ENCODE measurements around the gene C7orf57. TPM values are rescaled to one million over a fixed set of nuclear protein-coding genes. Genes with fewer than 3 reads are reported as not detected.
"Not testable (repeated sequence)": the region's sequence is repeated elsewhere in the genome, so short reads cannot be mapped to it uniquely, and the experiment has no call there.

C7orf57 gene
- polyA plus RNA-seq (ENCODE audit: low read depth in 6 of 6) = not detected

DNA sequence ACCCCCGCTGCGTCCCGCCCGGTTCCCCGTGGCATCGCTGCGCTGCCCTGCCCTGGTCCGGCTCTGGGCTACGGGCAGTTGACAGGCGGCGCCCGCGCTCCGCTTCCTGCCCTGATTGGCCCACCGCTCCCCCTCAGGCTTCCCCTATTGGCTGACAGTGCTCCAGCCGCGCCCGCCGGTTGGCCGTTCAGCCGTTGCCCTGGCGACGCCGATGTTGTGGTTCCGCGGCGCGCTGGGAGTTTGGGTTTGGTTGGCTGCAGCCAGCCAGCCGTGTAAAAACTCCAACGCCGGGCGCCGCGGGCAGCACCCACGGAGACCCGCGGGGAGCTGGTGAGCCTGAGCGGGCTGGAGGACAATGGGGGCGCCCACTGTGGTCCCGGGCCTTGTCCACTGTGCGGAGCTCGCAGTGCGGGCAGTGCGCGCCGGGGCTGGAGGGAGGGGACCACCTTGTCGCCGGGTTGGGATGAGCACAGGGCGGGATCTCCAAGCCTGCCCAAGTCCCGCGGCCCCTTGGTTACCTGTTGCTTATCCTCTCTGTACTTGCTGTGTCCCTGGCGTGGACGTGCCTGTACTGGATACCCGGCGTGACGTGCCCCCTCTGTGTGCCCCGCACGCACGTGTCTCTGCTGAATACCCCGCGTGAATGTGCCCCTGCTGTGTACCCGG lies at the start of gene C7orf57:
C7orf57 (plus strand) TSS at position 243 of the 666 bp plus-strand sequence. CDS start 766 bp downstream, outside the sequence.
- H3K4me1 Mint-ChIP-seq = peaks cover 4 to 13% (median 9%) of the 10 kb centered on the region in 3 donors
- peaks cover 36 to 62% (median 36%) of the 10 kb centered on the region in 3 donors for H3K27me3 Mint-ChIP-seq
- DNase-seq (peak; percentile 75), ATAC-seq (ENCODE audit: low read depth in 2 of 2) (peak; percentile 89 to 94)
- peak within 1 kb of the TSS; percentile 11 to 88 (median 59) for H3K27ac Mint-ChIP-seq
- H3K9me3 Mint-ChIP-seq = peaks cover 0 to 2% (median 0%) of the 10 kb centered on the region in 7 donors
- peak within 1 kb of the TSS; percentile 75 to 90 (median 82) for H3K4me3 Mint-ChIP-seq
- no peaks in the 10 kb centered on the region for H3K36me3 Mint-ChIP-seq

DNA sequence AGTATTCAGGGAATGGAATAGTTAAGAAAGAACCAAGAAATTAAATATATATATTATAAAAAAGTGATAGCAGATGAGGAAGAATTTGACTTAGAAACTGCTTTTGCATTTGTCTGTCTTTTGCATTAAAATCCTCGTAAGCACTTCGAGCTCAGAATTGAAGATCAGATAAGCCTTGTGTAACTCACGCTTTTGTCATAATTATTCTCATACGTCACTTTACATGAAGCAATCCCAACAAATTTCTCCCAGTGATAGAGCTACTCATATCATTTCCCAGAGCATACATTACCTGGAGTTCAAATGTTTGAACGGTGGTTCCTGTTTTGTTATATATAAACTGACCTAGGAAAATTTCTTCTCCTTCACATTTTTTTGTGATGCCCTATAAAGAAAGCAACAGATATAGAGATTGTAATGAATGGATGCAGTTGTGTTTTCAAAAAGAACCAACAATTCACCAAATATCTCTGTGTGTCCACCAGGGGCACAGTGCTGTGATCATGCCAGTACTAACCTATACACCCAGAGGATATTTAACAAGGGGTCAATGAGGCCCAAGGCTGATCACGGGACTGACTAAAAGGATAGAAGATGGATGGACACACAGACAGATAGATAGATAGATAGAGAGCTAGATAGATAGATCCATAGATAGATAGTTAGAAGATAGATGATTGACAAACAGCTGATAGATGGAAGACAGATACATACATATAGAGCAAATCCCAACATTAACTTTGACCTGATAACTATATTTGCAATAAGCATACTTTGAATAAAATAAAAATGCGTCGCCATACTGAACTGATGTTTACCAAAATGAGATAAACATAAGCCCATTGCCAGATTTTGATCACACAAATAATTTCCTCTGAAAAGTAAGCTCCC lies 46.6 kb upstream of the C7orf57 start:
- peak overlapping the region in 1 of 8 donors; percentile 65 for H3K4me3 Mint-ChIP-seq
- H3K27ac Mint-ChIP-seq = peak overlapping the region in 1 of 6 donors; percentile 30
- DNase-seq (no peak), ATAC-seq (ENCODE audit: low read depth in 2 of 2) (no peak)
- H3K36me3 Mint-ChIP-seq = no peaks in the 10 kb centered on the region
- peaks cover 15 to 16% (median 15%) of the 10 kb centered on the region in 3 donors for H3K4me1 Mint-ChIP-seq
- H3K9me3 Mint-ChIP-seq = no peaks in the 10 kb centered on the region
- H3K27me3 Mint-ChIP-seq = no peaks in the 10 kb centered on the region

DNA sequence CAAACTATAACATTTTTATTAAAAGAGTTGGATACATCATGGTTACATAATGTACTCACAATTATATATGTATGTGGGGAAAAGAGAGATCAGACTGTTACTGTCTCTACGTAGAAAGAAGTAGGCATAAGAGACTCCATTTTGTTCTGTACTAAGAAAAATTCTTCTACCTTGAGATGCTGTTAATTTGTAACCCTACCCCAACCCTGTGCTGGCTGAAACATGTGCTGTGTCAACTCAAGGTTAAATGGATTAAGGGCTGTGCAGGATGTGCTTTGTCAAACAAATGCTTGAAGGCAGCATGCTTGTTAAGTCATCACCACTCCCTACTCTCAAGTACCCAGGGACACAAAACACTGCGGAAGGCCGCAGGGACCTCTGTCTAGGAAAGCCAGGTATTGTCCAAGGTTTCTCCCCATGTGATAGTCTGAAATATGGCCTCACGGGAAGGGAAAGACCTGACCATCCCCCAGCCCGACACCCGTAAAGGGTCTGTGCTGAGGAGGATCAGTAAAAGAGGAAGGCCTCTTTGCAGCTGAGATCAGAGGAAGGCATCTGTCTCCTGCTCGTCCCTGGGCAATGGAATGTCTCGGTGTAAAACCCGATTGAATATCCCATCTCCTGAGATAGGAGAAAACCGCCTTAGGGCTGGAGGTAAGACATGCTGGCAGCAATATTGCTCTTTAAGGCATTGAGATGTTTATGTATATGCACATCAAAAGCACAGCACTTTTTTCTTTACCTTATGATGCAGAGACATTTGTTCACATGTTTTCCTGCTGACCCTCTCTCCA lies 45.5 kb upstream of the C7orf57 start:
- ATAC-seq (ENCODE audit: low read depth in 2 of 2); H3K9me3 Mint-ChIP-seq; H3K36me3 Mint-ChIP-seq; H3K27me3 Mint-ChIP-seq; DNase-seq: not testable (repeated sequence)
- peak overlapping the region in 1 of 6 donors; percentile 36 for H3K27ac Mint-ChIP-seq
- peaks cover 15 to 16% (median 15%) of the 10 kb centered on the region in 3 donors for H3K4me1 Mint-ChIP-seq
- peak overlapping the region in 1 of 8 donors; percentile 51 for H3K4me3 Mint-ChIP-seq

DNA sequence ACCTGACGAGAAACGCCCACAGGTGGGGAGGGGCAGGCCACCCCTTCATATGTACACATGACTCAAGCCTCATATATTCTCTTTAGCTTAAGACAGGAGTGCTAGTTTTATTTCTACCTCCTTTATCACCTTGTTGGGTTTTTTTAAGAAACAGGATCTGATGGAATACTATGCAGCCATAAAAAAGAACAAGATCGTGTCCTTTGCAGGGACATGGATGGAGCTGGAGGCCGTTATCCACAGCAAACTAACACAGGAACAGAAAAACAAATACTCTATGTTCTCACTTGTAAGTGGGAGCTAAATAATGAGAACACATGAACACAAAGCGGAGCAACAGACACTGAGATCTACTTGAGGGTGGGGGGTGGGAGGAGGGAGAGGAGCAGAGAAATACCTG lies 44.8 kb upstream of the C7orf57 start:
- H3K36me3 Mint-ChIP-seq = peaks cover 0 to 8% of the 10 kb centered on the region in 2 donors
- H3K9me3 Mint-ChIP-seq = peaks cover 0 to 7% (median 0%) of the 10 kb centered on the region in 7 donors
- ATAC-seq (ENCODE audit: low read depth in 2 of 2) = no peak
- DNase-seq = no peak
- peaks cover 15 to 16% (median 15%) of the 10 kb centered on the region in 3 donors for H3K4me1 Mint-ChIP-seq
- H3K27ac Mint-ChIP-seq = peak overlapping the region in 1 of 6 donors; percentile 46
- H3K27me3 Mint-ChIP-seq = no peaks in the 10 kb centered on the region
- peak overlapping the region in 1 of 8 donors; percentile 60 for H3K4me3 Mint-ChIP-seq

DNA sequence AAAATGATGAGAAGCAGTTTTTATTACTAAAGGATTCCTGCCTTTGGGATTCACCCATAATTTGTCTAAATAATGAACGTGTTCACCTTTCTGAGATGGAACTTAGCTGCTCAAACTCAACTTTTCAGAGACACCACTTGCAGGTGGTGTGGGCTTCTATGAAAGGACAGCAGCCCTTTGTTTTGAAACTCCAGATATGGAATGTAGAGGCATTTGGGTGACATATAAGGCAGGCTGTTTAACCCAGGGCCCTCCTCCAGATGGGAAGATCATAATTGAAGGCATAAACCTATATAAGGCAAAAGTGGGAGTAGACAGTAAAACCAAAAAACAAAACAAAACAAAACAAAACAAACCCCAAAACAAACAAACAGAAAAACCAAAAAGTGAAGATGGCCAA lies 44.1 kb upstream of the C7orf57 start:
- Mint-ChIP-seq H3K27me3 (no peaks in the 10 kb centered on the region), H3K4me3 (peak overlapping the region; percentile 88 to 100 (median 97)), H3K27ac (peak overlapping the region; percentile 89 to 98 (median 93)), H3K9me3 (peaks cover 0 to 7% (median 0%) of the 10 kb centered on the region in 7 donors), H3K36me3 (peaks cover 0 to 8% of the 10 kb centered on the region in 2 donors), H3K4me1 (peaks cover 15 to 16% (median 15%) of the 10 kb centered on the region in 3 donors)
- ATAC-seq (ENCODE audit: low read depth in 2 of 2) = no peak
- no peak for DNase-seq

DNA sequence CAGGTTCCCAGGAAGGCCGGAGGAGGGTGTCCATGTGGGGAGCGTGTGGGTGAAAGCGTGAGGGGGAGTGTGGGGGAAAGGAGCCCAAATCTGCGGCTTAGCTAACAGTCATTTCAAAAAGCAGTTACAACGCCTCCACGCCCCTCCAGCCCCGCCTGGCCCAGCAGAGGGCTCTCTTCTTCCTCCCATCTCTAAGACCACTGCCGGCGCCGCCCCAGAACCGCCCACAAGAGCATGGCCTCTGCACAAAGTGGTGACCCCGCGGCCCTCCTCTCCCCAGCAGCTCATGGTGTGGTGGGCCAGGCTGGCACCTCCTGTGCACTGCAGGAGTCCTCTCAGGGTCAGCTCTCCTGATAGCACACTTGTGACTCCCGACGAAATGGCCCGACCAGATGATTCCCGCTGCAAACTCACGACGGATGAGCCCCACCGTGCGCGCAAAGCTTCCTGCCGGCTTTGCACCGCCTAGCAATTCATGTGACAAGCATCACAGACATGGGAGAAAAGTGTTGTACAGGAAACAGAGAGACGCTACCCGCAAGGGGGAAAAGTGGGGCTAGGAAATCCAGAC lies 43.5 kb upstream of the C7orf57 start:
- Mint-ChIP-seq H3K27ac (peak overlapping the region; percentile 89 to 98 (median 93)), H3K27me3 (no peaks in the 10 kb centered on the region)
- peak; percentile 96 to 98 for ATAC-seq (ENCODE audit: low read depth in 2 of 2)

DNA sequence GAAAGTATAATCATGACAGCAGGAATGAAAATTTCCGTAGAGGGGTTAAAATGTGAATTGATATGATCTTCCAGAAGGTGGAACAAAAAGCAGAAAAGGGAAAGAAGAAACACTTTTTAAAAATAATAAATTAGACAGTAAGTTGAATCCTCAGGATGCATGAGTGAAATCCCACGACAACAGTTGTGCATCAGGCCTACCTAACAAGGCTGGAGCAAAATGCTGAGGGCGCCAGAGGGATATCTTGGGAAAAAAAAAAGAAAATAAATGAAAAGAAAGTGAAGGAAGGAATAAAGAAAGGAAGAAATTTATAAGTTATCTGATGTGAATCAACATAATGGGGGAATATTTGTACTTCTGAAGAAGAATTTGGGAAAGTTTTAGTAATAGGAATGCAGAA lies 42.9 kb upstream of the C7orf57 start:
- no peak for ATAC-seq (ENCODE audit: low read depth in 2 of 2)

More for the DNA sequence above, 43.5 kb upstream of the C7orf57 start:
- peak; percentile 79 for DNase-seq
- Mint-ChIP-seq H3K9me3 (peaks cover 0 to 7% (median 0%) of the 10 kb centered on the region in 7 donors), H3K4me1 (peaks cover 15 to 16% (median 15%) of the 10 kb centered on the region in 3 donors), H3K36me3 (peaks cover 0 to 8% of the 10 kb centered on the region in 2 donors), H3K4me3 (peak overlapping the region; percentile 88 to 100 (median 97))

DNA sequence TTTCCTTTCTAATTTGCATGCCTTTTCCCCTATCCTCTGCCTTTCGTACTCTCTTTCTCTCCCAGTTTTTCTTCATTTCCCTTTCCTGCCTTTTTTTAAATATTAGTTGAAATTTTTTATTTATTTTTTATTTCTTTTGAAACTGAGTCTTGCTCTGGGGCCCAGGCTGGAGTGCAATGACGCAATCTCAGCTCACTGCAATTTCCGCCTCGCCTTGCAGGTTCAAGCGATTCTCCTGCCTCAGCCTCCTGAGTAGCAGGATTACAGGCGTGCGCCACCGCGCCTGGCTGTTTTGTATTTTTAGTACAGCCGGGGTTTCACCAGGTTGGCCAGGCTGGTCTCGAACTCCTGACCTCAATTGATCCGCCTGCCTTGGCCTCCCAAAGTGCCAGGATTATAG lies 35.9 kb upstream of the C7orf57 start:
- H3K27me3 Mint-ChIP-seq = peaks cover 0 to 6% (median 0%) of the 10 kb centered on the region in 3 donors
- H3K9me3 Mint-ChIP-seq = peaks cover 0 to 7% (median 1%) of the 10 kb centered on the region in 7 donors
- no peak overlapping the region for H3K27ac Mint-ChIP-seq
- DNase-seq (no peak), ATAC-seq (ENCODE audit: low read depth in 2 of 2) (no peak)
- H3K4me3 Mint-ChIP-seq = no peak overlapping the region
- peaks cover 0 to 4% (median 0%) of the 10 kb centered on the region in 3 donors for H3K4me1 Mint-ChIP-seq
- peaks cover 0 to 8% of the 10 kb centered on the region in 2 donors for H3K36me3 Mint-ChIP-seq

More for the DNA sequence above, 42.9 kb upstream of the C7orf57 start:
- H3K4me3 Mint-ChIP-seq = peak overlapping the region; percentile 88 to 100 (median 97)
- H3K27me3 Mint-ChIP-seq = no peaks in the 10 kb centered on the region
- H3K4me1 Mint-ChIP-seq = peaks cover 15 to 16% (median 15%) of the 10 kb centered on the region in 3 donors
- peaks cover 0 to 7% (median 0%) of the 10 kb centered on the region in 7 donors for H3K9me3 Mint-ChIP-seq
- H3K27ac Mint-ChIP-seq = peak overlapping the region; percentile 89 to 98 (median 93)
- no peak for DNase-seq
- peaks cover 0 to 8% of the 10 kb centered on the region in 2 donors for H3K36me3 Mint-ChIP-seq

DNA sequence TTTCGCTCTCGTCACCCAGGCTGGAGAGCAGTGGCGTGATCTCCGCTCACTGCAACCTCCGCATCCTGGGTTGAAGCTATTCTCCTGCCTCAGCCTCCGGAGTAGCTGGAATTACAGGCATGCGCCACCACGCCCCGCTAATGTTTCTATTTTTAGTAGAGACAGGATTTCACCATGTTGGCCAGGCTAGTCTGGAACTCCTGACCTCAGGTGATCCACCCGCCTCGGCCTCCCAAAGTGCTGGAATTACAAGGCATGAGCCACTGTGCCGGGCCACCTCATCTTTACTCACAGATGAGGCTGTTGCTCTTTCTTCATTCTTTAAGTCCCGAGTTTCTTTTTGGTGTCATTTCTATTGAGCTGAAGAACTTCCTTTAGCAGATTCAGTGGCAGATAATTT lies 35.2 kb upstream of the C7orf57 start:
- H3K27ac Mint-ChIP-seq = peak overlapping the region in 1 of 6 donors; percentile 79
- DNase-seq; H3K27me3 Mint-ChIP-seq; H3K9me3 Mint-ChIP-seq; H3K36me3 Mint-ChIP-seq; H3K4me1 Mint-ChIP-seq; ATAC-seq (ENCODE audit: low read depth in 2 of 2); H3K4me3 Mint-ChIP-seq: not testable (repeated sequence)

DNA sequence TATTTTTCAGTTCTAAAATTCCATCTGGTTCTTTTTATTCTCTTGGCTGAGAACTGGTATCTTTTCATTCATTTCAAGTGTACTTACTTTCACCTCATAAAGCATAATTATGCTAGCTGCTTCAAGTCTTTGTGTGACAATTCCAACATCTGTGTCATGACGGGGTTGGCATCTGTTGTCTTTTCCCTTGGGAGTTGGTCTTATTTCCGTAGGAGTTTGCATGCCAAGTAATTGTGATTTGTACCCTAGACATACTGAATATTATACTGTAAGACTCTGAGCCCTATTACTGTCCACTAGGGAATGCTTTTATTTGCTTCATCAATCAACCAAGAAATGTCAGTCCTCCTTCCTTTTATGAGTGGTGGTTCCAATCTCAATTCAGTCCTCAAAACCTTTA lies 31.3 kb upstream of the C7orf57 start:
- H3K4me1 Mint-ChIP-seq = peaks cover 3 to 7% (median 5%) of the 10 kb centered on the region in 3 donors
- DNase-seq (no peak), ATAC-seq (ENCODE audit: low read depth in 2 of 2) (no peak)
- H3K4me3 Mint-ChIP-seq = no peak overlapping the region
- peaks cover 0 to 3% (median 0%) of the 10 kb centered on the region in 7 donors for H3K9me3 Mint-ChIP-seq
- no peaks in the 10 kb centered on the region for H3K36me3 Mint-ChIP-seq
- no peak overlapping the region for H3K27ac Mint-ChIP-seq
- H3K27me3 Mint-ChIP-seq = peaks cover 5 to 15% (median 6%) of the 10 kb centered on the region in 3 donors

DNA sequence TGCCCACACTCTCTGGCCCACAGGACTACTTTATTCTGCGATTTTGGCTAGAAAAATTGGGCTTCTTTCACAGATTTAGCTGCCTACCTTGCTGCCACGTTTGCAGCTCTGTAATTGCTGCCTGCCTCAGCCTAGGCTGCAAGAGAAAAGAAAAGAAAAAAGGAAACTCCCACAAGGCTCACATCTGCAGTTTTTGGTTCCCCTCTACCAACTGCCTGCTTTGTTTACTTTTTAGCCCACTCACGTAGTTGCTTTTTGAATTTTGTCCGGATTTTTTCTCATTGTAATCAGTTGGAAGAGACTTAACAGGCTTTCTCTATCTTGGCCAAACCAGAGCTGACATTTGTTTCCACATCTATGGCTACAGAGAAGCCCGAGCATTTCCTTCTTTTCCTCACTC lies 30.7 kb upstream of the C7orf57 start:
- Mint-ChIP-seq H3K4me3 (peak overlapping the region in 1 of 8 donors; percentile 34), H3K4me1 (peaks cover 3 to 7% (median 5%) of the 10 kb centered on the region in 3 donors), H3K36me3 (no peaks in the 10 kb centered on the region), H3K27me3 (peaks cover 5 to 15% (median 6%) of the 10 kb centered on the region in 3 donors), H3K27ac (peak overlapping the region in 3 of 6 donors; percentile 8 to 70 (median 39)), H3K9me3 (peaks cover 0 to 3% (median 0%) of the 10 kb centered on the region in 7 donors)
- DNase-seq = no peak
- ATAC-seq (ENCODE audit: low read depth in 2 of 2) = no peak

DNA sequence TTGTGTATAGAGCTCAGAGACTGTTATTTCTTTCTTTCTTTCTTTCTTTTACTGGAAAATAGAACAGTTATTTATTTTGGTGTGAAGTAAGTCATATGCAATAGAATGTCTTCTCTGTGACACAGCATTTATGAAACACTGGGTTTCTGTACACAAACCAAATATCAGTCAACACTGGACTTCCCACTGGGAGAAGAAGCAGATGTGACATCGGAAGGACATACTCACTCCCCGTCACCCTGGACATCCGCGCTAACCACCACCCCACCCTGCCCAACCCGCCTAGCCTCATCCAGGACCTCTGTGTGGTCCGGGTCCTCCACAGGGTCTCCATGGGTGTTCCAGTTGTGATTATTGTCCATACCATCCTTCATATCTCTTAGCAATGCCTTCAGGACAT lies 28.5 kb upstream of the C7orf57 start:
- Mint-ChIP-seq H3K36me3 (no peaks in the 10 kb centered on the region), H3K4me3 (no peak overlapping the region), H3K4me1 (peaks cover 11 to 18% (median 16%) of the 10 kb centered on the region in 3 donors), H3K27me3 (peaks cover 5 to 15% (median 6%) of the 10 kb centered on the region in 3 donors), H3K27ac (no peak overlapping the region), H3K9me3 (no peaks in the 10 kb centered on the region)
- DNase-seq (no peak), ATAC-seq (ENCODE audit: low read depth in 2 of 2) (no peak)

All from naive B cell (primary cell).